ENCODE data around the gene RPRML.
"Not testable (repeated sequence)": the region's sequence is repeated elsewhere in the genome, so short reads cannot be mapped to it uniquely, and the experiment has no call there.

RPRML gene

DNA sequence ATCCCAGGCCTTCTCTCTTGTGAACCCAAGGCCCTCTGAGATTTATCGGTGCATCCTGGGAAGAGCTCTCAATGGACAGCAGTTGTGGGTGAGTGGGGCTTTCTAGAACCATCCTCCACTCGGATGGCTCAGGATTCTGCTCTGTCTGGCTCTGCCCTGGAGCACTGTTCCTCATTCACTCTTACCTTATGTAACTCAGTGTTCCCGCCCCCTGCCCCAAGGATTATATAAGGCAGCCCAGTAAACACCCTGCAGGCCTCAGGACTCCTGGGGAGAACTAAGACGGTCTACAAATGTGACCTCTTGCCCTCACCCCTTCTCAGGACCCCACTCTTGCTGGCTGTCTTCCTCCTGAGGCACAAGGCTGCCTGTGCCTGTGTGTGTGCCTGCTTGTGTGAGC lies 3.8 kb downstream of the RPRML start:
- no peak for DNase-seq

DNA sequence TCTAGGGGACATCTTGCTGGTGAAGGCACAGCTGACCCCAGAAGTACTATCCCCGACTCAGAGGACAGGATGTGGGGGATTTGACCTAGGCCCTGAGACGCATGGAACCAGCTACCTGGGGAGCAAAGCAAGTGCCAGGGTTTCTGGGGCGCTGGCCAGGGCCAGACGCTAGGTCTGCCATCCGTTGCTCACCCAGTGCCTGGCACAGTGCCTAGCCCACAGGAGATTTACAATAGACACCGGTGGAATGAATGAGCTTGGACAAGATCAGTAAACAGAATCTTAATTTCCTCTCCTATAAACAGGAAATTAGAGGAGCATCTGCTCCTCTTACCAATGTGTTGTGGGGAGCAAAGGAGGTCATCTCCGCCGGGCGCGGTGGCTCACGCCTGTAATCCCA lies 5.0 kb downstream of the RPRML start:
- DNase-seq: no peak

DNA sequence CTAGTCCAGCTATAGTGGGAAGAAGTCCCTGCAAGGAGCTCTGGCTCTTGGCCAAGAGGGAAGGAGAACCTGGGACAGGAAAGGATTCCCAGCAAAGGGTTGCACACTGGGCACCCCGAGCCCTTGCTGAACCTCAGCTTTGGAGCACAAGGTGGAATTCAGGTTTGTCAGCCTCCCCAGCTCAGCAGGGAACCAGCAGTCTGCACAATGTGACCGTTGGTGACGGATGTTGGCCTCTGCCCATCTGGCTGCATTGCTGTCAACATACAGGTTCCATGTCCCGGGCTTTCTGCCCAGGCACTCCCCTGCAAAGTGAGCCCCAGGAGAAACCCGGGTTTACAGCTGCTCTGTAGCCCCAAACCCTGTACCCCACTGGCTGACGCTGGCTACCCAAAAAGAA lies 6.7 kb downstream of the RPRML start:
- DNase-seq: no peak

DNA sequence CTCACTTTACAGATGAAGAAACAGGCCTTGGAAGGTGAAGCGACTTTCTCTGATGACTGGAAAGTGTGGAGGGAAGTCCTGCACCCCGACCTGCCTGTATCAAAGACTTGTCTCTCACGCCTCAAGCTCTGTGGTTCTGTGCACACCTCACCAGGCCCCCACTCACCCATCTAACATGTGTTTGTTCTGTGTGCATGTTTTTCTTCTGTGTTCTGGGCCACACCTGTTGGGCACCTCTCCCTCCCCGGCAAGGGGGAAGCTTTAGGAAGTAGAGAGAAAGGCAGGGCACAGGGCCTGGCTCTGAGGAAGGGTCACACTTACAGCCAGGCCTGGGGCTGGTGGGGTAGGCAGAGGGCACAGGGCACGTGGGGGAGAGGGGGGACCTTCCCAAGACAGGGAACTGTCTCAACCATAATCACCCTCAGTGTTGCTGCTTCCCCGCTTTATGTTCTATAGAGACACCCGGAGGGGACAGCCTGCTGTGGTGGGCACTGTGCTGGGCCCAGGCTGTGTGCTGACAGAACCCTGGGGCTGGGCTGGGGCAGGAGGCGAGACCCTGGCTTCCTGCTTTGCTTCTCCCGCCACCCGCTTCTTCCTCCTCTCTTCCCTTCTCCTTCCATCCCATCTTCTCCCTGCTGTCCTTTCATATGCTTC lies 7.3 kb downstream of the RPRML start:
- no peak for DNase-seq

DNA sequence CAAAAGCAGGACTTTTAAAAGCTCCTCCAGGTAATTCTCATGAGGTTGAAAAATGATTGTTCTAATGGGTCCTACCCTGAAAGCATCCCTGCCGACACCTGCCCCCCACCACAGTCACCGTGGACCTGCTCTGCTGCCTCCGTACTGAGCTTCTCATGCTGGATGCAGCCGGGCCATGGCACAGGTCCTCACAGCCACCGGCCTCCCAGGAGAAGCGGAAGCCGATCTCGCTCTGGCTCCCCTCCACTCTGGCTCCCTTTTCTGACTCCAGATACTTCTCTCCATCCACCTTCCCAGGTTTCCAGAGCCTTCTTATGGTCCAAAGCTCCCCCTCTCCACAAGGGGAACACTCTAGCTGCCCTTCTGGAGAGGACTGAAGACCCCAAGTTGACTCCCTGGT lies 10.2 kb downstream of the RPRML start:
- no peak for DNase-seq

DNA sequence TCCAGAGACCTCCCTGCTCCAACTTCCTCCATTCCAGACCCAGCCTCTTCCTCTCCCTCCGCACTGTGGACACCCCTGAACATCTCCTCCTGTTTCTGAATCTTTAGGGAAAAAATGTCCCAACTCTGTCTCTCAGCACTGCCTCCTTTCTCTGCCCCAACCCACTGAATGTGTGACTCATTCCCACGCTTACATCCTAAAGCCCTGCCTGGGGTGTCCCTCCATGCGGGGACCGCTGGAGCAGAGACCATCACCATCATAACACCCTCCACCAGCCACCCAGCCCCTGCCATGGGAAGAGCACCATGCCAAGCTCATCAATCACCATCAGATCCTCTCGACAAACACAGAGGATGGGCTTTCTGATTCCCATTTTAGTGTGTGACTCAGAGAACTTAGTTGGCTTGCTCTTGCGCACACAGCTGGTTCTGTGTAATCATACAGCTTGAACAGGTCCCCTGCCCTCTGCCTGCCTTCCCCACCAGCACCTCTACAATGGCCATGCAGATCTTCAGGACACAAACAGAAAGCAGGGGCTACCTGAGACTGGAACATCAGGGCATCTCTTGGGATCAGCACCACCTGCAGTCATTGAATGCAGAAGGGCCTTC lies 10.7 kb downstream of the RPRML start:
- DNase-seq: no peak

DNA sequence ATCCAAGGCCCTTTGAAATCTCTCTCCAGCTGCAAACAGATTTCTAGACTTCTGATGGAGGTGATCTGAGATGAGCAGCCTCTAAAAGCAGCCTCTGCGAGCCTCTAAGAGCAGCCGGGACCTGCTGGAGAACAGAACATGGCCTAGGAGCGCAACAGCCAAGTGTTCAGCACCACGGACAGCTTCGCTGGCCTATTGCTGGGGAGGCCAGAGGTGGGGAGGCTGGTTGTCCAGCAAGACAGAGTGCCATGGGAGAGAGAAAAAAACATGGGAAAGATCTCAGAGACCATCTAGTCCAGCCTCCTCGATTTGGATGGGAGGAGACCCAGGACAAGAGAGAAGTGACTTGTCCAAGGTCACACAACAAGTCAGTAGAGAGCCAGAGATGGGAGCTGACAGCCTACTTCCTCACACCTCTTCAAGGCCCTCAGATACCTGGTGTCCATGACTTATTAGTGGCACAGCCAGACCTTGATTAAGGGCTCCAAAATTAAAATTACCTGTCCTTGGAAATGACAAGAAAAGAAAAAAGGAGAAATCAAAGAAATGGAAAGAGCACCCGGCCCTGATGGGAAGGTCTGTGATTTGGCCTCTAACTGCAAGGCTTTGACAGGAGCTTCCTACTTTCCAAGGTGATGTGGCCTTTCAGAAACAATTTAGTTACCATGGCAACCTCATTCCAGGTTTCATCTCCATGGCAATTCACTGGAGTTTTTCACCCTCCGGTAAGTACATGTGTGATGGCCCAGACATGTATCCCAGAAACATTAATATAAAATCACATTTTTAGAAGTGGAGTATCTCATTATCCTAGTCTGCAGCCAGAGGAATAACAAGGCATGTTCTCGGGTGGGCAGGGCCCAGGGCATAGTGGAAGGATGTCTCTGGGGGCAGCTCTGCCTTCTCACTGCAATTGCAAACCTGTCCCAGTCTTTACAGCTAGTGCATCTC lies 14.5 kb downstream of the RPRML start:
- DNase-seq: no peak

DNA sequence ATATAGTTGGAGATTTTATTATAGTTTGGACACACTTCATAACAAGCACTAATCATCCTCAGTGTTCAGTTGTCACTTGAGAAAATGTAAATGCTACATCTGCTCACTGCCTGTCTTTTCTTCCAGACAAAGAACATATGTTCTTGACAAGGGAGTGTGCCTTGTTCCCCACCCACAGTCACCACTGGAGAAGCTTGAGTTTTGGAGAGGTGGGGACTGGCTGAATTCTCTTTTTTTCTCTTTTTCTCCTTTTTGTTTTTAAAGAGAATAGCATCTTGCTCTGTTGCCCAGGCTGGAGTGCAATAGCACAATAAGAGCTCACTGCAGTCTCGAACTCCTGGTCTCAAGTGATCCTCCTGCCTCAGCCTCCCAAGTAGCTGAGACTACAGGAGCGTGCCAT lies 15.5 kb downstream of the RPRML start:
- DNase-seq: no peak

DNA sequence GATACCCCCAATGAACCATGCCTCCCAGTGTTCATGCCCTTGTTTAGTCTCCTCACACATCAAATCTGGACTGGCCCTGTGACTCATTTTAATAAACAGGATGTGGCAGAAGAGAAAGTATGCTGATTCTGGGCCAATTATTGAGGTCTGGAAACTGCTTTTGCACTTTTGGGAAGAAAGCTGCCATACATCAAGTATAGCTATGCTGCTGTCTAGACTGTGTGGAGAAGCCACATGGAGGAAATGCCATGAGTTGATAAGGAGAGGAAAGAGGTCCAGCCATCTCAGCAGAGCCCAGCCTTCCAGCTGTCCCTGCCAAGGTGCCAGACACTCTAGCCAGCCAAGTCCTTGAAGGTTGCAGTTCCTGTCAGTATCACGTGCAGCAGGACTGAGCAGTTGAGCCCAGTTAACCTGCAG lies 16.7 kb downstream of the RPRML start:
- DNase-seq: no peak

DNA sequence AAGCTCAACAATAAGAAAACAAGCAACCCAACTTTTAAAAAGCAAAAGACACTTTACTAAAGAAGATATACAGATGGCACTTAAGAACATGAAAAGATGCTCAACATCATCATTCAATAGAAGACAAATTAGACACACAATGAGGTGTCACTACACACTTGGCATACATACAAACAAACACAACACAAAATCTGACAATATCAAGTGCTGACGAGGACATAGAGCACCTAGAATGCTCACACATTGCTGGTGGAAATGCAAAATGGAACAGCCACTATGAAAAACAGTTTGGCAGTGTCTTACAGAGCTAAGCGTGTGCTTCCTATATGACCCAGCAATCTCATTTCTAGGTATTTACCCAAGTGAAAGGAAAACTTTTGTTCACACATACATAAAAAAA lies 18.9 kb downstream of the RPRML start:
- DNase-seq: no peak

DNA sequence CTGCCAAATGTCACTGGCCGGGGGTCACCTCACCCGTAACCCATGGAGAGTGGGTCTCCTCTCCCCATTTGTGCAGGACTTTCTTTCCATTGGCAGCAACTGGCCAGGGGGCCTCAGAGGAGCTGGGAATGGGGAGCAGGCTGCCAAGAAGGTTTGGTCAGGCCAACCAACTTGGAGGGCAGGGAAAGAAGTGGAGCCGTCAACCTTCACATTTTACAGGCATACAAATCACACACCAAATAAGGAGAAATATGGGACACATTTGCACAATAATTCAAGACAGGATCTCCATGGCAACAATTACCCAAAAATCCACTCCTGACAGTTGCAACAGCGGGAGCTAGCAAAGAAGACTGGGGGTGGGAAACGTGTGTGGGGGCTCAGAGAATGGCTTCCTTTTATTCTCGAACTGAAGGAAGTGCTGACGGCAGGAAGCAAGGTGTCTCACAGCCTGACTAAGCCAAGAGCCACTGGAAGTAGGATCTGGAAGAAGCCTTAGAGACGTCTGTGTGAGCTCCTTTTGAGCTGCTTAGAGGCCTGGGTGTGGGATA lies 20.9 kb downstream of the RPRML start:
- no peak for DNase-seq

DNA sequence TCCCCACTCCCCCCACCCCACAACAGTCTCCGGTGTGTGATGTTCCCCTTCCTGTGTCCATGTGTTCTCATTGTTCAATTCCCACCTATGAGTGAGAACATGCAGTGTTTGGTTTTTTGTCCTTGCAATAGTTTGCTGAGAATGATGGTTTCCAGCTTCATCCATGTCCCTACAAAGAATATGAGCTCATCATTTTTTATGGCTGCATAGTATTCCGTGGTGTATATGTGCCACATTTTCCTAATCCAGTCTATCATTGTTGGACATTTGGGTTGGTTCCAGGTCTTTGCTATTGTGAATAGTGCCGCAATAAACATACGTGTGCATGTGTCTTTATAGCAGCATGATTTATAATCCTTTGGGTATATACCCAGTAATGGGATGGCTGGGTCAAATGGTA lies 25.9 kb downstream of the RPRML start:
- not testable (repeated sequence) for DNase-seq

DNA sequence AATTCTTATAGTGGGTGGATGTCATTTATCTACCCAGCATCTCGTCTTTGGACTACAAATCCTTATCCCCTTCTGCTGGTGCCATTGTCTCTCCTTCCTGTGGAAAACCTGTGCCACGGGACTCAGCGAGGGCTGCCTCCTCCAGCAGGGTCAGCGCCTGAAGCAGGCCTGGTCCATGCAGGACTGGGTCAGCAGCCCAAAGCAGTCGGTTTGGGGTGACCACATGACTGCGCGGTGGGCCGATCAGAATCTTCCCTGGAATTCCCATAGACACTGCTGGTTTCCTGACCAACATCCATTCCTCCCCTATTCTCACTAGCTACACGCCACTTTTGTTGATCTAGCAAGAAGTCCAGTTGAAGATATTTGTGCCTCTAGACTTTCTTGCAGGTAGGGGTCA lies 26.9 kb downstream of the RPRML start:
- no peak for DNase-seq

DNA sequence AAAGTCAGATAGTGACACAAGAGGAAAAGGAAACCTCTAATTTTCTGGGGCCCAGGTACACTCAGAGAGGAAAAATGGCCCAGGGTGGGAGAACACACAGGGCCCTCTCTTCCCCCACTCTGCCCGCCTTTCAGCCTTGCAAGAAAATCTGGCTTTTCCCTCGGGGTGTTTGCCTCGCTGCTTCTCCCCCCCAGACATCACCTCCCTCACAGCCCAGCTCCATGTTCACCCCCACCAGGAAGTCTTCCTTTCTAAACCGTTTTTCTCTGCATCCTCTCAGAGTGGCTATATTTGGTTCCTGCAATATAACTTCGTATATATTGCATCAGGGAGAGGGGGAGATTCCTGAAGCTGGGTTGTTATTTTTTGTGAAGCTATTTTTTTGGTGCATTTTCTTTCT lies 27.3 kb downstream of the RPRML start:
- DNase-seq: no peak

DNA sequence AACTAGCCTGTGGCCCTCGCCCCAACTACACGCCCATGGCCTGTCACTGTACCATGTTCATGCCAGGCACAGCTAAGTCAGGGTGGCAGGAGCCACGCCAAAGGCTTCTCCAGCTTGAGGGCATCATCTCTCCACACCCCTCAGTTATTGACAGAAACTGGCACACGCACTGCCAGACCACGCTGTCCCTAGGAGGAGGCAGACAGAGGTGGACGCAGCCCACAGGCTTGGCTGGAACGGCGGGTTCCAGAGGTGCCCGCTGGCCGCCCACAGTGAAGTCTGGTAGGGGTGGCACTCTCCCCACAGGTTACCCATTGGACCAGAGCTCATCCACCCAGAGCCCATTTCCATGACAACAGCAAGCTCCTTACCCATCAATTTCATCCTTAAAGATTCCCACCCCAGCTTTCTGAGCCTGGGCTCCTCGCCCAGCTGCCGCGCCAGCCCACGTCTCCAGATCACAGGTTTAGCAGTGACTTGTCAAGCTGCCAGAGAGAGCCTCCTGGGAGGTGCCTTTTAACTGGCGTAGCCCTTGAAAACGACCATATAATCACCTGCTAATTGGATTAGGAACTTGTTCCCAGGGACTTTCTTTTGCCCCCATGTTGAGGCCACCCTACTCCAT lies 27.9 kb downstream of the RPRML start:
- DNase-seq: no peak

DNA sequence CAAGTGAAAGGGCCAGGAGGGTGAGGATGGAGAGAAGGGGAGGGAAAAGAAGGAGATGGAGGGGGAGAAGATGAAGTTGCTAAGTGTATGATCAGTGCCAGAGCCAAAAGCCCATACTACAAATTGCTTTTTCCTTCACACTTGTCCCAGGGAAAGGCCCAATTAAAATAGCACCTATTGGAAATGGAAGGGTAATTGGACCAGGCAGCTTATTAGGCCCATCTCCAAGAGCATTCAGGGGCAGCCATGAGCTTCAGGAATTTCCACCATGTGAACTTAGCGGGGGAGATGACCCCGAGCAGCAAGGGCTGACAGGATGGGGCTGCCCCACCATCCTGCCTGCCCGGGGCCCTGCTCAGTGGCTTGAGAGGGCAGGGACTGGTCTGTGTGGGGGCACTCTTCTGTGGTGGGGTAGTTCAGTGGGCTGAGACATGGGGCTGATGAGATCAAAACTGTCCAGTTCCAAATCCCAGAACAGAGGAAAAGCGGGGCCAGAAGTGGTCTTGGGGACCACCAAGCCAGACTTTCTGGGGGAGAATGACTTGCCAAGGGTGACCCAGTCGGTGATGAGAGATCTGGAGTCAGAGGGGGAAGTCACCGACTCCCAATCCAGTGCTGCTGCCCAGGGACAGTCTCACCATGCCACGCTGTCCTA lies 28.6 kb downstream of the RPRML start:
- DNase-seq: no peak

DNA sequence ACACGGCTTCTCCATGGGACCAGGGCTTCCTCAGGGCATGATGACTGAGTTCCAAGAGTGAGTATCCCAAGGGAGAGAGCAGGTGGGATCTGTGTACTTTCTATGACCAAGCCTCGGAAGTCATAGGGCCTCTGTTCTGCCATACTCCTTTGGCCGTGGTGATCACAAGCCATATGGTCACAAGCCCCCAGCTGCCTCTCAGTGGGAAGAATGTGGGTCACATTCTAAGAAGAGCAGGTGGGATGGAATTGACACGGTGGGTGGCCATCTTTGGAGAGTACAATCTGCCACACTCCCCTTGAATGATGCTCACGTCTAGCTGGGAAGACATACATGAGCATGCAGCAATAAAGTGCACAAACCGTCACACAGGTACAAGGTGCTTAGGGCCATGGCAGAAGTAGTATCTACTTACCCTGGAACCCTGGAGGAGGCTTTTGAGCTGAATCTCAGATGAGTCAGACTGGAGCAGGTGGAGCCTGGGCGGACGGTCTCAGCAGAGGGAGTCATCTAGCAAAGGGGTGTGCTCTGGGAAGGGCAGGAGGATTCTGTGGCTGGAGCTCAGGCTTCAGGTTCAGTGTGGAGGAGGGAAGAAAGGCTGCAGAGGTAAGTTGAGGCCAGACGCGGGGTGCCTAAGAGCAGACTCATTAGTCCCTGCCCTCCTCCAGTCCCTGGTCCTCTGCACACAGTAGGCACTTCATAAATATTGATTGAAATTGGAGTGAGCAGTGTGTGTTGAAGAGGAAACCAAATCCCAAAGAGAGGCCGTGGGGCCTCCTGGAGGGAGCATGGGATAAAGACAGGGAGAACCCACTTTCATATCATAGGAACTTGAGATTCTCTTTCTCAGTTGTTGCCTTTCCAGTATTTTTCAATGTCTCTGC lies 29.5 kb downstream of the RPRML start:
- DNase-seq: no peak

DNA sequence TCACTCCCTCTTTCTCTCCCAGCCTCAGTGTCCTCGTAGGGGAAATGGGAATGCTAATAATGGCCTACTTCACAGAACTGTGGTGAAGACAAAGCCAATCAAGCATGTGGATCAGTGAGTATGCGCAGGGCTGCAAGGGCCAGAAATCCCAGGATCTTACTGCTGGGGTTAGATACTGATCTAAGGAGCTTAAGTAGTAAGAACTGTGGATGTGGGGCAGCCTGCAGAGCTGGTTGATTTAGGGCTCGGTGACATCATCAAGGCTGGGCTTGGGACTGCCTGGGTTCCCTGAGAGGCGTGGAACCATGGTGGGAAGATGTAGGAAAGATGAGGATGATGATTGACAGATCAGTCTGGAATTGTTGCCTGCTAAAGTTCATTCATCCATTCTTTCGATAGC lies 30.5 kb downstream of the RPRML start:
- no peak for DNase-seq

DNA sequence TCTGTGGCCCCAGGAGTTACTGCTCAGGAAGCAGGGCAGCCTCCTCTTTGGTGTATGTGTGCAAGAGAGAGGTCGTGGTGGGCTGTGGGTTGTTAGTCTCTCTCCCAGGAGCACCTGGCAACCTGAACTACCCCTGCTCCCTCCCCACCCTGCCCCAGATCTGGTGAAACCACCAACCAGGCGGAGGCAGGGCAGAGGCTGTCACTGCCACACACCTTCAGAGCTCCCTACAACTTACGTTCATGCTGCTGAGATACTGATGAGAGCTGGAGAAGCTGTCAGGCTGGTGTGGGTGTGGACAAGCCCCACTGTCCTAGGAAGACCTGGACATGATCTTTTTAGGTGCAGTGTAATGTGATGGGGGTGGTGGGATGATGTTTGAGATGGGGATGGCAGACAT lies 31.8 kb downstream of the RPRML start:
- DNase-seq: no peak

DNA sequence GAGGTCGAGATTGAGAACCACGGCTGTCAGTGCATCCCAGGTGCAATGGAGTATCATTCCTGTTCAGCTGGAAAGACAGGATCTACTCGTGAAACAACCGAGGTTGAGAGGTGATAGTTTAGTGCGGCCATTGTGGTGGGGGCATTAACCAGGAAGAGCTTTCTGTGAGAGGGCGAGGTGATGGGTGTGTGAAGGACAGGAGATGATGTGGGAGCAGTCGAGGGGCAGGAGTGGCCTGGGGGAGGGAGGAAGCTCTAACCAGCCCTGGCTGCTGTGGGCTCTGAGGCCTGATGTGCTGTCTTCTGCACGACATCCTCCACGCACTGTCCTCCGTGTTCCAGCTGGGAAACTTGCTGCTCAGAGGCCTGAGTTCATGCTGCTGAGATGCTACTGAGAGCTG lies 34.1 kb downstream of the RPRML start:
- no peak for DNase-seq

DNA sequence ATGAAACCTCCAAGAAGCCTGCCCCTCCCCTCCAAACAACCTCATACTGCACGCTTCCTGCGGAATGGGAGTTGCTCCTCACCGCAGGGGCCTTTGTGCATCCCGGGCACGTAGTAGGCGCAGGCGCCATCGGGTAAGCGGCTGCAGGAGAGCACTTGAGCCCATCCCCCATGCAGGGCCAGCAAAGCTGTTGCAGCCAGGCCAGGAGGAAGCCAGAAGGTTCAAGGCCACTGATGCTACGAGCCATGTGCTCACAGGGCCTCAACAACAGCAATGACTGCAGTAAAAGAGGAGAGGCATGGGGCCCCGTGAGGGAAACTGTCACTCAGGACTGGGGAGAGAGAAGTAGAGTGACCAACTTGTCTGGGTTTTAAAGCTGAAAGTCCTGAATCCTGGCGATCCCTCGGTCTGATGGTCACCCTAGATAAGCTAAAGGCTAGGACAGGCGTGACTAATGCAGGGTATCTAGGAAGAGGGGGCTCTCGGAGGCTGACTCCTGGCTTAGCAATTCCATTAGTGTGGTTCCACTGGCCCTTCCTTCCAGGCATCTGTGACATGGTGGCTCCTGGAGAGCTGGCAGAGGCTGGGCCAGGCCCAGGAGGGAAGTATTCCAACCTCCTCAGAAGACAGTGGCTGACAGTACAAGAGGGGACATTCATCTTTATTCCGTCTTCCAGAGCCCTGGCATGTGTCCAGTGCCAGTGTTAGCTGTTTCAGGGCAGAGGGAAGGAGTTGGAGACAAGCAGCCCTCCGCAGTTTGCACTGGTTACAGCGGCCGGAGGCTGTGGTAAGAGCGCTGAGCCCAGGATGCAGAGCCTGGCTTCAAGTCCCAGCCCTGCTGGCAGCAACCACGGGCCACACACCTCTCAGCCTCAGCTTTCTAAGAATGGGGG lies 35.3 kb downstream of the RPRML start:
- no peak for DNase-seq

All from activated CD4-positive, CD25-positive, alpha-beta regulatory T cell treated with anti-CD3 and anti-CD28 coated beads, Interleukin-2, amount 50 U/mL, for 72 hours (primary cell).